ENCODE data around the gene RNF217.

RNF217 gene

DNA sequence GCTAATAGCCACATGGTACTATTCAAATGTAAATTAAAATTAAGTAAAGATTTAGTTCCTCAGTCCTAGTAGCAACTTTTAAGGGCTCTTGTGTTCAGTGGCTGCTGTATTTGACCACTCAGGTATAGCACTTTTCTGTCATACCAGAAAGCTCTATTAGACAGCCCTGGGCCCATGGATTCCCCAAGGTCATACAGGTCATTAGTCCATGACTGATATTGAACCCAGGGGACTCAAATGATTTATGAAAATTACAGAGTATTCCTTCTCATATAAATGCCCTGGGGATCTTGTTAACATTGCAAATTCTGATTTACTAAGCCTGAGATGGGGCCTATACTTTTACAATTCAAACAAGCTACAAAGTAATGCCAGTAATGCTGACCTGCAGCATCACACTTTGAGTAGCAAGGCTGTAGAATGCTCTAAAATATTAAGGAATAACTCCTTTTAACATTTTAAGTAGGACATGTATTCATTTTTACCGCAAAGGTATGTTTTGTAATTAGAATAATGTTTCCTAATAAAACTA is 29.6 kb downstream of the RNF217 start:
- DNase-seq: no peak

DNA sequence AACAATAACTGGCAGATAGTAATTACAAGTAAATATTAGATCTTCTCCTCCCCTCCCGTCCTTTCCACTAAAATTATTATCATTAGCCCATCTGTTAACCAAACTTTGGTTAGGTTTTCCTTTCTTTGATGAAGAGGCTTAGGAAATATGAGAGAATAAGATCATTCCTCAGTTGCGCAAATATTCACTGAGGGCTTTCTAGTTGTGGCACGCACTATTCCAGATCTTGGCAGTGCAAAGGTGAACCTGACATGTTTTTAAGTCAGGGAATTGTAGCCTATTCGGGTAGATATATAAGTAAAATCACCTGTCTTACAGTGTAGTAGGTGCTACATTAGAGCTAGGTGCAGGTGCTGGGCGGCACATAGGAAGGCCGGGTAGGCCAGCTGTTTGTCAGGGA is 31.1 kb downstream of the RNF217 start:
- no peak for DNase-seq

DNA sequence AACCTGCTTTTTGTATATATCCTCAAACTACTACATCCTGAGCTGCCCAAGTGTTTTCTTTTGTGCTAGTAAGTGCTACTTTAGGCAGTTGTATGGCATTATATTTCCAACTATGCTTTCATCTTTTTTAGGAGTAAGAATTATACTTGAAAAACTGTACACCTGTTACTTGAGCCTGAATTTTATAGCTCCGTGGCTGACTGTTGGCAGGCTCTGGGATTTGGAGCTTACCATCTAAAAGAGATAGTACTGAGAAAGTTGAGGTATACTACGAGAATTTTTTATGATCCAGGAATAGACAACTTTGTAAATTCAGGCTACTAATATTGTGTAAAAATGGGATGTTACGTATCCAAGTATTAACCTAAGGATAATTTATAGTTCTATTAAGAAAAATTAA is 32.4 kb downstream of the RNF217 start:
- DNase-seq: no peak

DNA sequence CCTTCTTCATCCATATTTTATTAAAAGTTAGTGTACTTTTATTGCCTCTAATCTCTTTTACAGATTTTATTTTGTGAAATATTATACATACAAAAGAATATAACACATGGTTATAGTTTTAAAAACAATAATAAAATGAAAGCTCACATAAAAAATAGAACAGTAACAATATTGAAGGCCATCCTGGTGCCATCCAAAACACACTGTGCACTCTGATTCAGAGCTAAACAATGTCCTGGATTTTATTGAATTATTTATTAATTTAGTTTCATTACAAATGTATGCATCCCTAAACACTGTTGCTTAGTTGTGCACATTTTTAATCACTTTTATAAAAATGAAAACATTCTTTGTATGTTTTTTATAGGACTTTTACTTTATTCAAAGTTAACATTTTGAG is 32.9 kb downstream of the RNF217 start:
- DNase-seq: no peak

DNA sequence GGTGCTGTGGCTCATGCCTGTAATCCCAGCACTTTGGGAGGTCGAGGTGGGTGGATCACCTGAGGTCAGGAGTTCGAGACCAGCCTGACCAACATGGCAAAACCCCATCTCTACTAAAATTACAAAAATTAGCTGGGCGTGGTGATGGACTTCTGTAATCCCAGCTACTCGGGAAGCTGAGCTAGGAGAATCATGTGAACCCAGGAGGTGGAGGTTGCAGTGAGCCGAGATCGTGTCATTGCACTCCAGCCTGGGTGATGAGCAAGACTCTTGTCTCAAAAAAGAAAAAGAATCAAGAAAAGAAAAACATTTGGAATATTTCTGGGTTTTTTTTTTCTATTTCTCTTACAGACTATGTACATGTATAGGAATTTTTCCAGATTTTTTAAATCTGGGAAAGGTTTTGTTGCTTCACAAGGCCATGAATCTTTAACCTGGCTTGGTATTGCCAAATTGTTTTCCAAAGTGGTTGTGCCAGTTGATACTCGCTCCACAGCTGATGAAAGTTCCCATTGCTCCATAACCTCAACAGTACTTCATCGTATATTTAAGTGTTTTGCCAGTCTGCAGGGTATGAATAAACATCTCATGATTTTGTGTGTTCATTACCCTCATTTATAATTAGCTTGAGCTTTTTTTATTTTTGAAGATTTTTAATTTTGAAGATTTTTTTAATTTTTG is 33.5 kb downstream of the RNF217 start:
- no peak for DNase-seq

DNA sequence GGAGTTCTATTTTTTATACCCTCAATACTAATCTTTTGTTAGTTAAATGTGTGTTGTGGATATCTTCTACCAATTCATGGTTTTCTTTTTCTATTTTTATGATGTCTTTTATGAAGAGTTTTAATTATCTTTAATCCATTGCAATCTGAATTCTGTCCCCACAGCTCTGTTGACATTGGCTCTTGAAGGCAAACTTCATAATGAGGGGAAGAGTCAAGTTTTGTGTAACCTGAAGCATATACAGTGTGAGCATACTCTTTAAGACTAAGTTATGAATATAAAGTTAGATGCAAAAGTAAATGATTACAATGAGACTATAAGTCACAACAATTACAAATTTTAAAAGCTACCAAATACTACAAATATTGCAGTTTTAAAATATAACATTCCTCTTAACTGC is 34.2 kb downstream of the RNF217 start:
- no peak for DNase-seq

DNA sequence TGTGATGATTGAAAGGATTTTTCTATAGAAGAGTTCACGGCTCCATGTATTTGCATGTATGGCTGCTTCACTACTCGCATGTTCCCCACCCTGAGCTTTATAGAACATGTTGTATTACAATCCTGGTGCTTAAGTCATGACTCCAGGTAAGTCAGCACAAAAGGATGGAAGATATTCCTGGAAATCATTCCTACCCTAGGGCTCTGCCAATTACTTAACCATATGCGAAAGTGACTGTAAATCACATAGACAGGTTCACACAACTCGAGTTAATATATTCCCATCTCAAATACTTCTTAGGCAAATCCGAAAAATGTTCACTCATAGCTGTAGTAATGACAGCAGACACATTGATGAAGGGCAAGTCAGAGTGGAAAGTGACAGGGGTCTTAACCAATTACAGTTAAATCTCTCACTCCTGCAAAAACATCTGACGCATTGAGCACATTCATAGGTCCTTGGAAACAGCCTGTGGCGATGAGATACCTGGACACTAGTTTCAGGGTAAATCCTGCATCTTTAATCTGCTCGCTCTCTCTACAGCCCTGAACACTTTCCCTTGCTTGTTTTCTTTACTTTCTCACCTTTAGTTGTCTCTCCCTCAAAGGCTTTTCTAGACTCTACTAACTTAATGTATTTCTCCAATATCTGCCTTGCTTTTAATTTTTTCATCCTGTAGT is 35.1 kb downstream of the RNF217 start:
- DNase-seq: no peak

DNA sequence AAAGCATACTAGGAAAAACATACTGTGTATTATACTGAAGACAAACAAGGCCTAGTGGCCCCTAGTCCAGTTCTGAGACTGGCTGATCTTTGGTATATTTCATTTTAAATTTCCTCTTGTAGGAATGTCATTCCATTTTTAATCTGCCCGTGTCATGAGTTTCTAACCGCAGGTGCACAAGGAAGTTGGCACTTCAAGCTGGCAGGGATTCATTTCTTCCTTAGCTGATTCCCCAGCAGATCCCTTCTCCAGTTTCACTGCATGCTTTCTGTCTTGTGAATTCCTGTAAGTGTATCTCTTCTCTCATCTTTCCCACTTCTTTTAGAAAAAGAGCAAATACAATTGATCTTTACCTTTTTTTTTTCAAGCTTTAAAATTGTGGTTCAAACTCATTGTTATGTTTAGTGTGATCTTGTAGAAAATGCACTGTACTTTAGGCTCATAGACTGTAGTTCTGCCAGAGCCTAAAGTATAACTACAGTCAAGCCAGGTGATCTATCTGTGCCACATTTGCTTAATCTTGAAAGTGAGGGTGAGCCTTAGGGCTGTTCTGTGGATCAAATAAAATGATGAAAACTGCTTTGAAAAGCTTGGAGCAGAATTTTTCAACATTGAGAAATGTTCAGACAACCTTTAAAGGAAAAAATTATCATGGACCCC is 37.0 kb downstream of the RNF217 start:
- DNase-seq: no peak

DNA sequence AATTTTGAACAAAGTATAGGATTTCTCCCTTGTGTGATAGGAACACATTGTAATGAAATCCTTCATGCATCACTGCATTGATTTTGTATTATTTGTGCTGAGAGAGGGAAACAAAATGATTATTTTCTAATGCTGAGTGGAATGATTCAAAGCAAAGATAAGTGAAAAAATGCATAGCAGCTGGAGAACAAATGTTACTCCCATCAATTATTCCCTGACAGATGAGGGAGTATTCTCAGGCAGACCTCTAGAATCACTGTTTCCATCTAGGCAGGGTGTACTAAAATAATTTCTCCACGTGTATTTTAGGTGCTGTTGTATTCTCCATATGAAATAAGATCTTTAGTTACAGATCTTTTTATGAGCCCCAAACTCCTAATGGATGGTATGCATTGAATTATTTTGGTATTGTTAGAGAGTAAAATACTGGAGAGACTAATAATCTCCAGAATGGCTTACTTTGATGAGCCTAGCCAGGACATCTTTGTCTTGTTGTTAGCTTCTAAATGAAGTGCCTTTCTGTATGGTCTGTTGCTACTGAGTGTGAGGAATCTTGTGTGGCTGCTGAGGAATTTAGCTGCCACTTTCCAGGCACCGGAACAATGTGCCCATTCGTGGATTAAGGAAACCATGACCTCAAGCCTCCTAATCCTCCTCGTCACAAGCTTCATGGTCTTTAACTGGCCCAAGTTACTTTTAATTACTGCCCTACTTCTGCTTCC is 39.6 kb downstream of the RNF217 start:
- DNase-seq: no peak

DNA sequence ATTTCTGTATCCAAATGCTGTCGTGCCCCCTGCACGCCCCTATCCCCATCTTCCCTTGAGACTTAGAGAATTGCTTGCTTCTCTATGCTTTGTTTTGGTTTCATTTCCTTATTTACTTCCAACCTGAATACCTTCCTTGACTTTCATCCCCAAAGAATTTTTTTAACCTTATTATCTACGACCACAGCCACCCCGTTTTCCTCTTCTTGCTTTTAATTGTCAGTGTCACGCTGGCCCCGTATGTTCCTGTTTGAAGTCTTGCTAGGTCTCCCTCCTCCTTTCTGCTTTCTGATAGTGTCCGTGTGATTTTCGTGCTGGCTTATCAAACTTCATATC is 40.1 kb downstream of the RNF217 start:
- DNase-seq: no peak

DNA sequence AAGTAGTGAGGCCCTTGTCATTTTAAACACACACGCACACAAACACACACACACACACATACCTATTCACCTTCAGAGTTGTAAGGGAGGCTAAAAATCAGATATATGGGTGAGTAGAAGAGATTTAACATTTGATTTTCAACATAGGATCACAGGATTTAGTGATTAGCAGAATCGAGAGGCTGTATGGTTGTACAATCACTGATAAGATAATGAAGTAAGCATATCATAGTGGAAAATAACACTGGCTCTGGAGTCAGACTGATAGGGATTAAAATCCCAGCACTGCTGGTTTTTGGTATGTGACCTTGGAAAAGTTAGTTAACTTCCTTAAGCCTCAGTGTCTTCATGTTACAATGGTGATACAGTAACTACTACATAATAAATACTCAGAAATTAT is 40.8 kb downstream of the RNF217 start:
- DNase-seq: no peak

DNA sequence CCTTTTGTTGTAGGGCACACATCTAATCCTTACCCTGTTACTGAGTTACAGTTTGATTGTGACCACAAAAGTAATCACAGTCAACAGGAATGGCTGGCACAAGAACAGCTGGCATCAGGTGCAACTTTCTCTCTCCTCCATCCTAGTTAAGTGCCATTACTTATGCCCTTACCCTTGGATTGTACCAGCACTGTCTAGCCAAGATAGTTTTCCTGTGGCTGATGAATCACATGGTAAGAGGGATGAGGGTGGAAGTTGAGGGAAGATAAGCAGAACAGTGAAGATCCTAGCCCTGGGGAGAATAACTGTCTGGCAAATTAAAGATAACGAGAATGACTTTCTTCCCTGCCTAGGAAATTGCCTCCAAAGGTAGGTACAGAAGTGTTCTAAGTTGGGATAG is 42.0 kb downstream of the RNF217 start:
- DNase-seq: no peak

DNA sequence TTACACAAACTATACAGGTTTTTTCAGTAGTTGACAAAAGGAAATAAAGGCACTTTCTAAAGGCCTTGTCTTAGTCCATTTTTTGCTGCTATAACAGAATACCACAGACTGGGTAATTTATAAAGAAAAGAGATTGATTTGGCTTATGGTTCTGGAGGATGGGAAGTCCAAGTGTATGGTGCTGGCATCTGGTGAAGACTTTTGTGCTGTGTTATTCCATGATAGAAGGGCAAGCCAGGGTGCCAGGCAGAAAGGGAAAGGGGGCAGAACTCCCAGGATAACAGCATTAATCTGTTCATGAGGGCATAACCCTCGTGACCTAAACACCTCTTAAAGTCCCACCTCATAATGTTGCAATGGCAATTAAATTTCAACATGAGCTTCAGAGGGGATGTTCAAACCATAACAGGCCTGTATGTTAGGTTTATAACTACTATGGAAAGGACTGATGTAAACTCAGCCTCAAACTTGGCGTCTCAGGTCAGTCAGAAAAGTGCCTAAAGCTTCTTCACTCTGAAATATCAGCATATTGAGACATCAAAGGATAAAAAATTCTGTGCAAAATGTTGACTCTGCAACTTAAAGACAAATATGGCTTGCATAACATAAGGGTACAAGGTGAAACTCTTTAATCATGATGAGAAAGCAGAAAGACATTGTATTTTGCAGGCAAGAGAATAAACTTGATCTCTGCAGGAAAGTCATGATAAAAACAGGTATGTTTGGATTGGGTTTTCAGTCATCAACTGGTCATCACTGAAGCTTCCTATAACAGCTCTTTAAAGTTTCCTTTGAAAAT is 42.8 kb downstream of the RNF217 start:
- DNase-seq: no peak

DNA sequence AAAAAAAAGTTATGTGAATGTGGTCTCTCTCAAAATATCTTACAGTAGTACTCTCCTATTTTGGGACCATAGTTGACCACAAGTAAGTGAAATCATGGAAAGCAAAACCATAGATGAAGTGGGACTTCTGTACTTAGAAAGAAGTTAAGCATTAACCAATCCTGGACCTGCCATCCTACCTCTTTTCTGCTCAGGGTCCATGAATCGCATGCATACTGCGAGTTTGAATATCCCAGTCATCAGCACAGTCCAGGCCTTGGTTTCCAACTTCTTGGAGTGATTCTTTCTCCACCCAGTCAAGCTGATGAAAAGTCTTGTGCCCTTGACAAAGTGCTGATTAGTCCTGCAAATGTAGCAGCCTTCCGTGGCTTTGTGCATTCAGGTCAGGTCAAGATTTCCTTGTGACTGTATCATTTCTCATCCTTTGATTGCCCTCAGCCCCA is 46.0 kb downstream of the RNF217 start:
- no peak for DNase-seq

DNA sequence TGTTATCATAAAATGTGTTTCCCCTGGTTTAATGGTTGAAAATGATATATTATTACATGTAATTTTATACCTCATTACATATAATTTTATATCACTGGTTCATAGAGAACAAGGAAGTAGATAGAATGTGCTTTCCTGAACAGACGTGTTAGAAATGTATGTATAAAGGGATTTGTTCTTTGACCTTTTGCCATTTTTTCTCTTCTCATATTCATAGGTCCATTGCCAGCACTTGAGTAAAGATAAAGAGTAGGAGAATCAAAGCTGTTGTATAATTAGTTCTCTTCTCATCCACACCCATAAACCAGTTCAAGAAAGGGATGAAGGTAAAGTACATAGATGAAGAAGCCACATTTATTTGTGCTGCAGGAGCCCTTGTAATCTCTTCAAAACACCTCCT is 46.7 kb downstream of the RNF217 start:
- DNase-seq: no peak

DNA sequence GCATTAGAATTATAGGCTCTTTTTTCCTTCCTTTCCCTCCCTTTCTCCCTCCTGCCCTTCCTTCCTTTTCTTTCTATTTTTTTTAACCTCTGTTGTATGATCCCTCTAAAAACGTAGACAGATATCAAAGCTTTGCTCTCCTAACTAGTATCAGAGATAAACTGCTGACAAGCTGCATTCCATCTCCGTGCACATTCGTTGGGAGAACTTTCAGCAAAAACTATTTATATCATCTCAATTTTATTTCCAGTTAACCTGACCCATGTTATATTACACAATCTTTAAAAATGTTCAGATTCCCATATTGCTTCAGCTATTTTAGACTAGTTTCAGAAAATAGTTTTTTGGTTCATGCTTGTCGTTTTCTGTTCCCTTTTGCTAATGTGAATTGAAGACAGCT is 47.3 kb downstream of the RNF217 start:
- no peak for DNase-seq

DNA sequence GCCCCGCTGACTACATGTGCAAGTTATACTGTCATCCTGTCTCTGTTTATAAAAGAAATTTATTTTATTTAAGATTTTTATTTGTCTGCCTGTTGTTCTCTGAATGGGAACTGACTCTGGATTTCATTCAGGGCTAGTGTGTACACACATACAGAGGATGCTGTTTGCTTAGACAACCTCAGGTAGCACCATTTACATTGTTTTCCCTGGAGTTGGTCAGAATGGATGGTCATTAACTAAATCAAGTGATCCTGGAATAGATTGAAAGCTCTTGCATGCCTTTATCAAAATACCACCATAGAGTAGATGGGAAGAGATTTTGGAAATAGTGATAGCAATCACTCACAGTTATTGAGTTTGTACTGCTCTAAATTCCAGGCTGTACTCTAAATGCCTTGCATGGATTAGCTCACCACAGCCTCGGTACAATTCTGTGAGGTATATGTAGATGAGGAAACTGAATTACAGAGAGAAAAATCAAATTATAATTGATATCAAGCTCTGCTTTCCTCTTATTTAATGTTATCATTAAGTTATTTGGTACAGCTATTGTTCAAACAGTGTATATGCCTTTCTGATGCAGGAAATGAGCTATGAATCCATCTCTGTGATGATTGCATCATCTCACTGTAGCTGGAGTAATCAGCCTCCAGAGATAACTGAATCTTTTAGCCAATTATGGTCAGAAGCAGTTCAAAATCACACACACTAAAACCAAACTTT is 51.9 kb downstream of the RNF217 start:
- DNase-seq: no peak

DNA sequence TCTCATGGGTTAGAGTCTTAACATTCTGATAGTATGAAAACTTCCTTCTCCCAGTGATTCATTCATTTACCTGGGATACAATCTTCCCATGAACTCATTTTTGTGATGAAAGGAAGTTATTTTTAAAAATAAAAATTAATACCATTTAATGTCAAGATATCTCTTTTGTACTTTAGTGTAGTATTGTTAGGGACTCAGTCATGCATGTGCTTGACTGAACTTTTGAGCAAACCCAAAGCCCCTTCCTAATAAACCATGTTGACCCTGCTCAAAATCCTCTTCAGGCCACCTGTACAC is 52.4 kb downstream of the RNF217 start:
- DNase-seq: no peak

DNA sequence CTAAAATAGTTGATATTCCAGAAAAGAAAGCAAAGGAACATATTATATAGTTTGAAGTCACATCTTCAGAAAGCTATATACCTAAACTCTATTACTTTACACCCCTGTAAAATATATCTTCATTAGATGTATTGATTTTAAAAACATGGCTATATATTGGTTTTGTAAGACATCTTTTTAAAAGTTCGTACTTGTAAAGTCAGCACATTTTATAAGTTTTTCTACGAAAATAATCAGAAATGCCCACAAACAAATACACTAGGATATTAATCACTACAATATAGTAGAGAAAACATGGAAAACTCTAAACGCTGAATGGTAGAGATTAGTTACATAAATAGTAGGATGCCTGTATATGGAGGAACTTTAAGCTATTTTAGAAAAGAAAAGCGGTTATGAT is 52.9 kb downstream of the RNF217 start:
- no peak for DNase-seq

DNA sequence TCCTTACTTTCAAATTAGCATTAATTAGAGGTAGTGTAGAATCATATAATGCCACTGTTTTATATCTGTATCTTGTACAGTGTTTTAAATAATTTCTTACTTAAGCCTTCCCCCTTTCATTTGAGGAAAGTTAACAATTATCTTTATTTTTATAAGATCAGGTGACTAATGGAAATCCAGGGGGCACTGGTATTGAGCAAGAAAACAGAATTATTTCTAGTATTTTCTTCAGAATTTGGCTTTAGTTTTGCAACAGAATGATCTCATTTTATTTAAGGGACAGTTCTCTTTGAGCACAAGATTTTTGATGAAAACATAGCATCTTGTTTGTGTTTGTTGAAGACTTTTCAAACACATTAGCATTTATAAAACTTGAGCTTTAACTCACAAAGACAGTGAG is 55.9 kb downstream of the RNF217 start:
- DNase-seq: no peak

DNA sequence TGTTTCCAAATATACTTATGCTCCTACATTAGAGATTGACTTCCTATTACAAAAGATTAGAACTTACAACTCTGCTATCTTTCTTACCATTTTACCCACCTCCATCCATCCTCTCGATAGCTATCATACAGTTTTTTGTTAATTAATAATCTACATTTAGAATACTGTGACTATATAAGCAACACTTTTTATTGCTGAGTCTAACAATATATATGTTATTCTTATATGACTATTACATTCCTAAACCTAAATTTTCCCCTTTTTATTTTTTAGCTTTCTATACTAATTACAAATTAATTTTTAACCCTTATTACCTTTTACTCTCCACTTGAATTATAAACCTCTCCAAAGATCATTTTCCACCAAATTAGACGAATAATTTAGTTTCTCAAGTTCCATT is 57.0 kb downstream of the RNF217 start:
- no peak for DNase-seq

DNA sequence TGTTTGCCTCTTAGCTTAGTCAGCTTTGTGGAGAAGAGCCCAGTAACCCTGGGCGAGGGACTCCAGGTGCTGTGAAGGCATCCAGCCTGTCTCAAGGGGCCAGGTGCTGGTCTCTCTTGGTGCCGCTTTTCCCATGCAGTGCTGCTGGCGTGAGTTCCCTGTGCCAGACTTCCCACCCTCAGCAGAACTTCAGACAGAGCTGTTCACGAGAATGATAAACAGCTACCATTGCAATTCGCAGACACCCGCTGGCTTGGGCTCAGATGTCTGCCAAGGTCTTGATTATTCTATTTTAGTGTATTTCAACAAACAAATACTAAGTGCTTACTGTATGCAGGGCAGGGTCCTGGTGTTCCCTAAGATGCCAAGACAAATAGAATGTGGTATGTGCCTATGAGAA is 57.7 kb downstream of the RNF217 start:
- no peak for DNase-seq

All from activated CD8-positive, alpha-beta memory T cell treated with anti-CD3 and anti-CD28 coated beads, Interleukin-2, amount 50 U/mL, for 4 hours (primary cell).